ENCODE measurements around the gene SIM2.
A peak's percentile ranks its signal among the peaks of the same experiment; 100 is the strongest.

The SIM2 gene

GRCh38 chr21:36734367-36735200 is 35.7 kb downstream of the SIM2 start:
- no peak for DNase-seq (ENCODE audit: low spot score)

- no peak for DNase-seq (ENCODE audit: low spot score)
Observed at GRCh38 chr21:36735201-36735515, 36.2 kb downstream of the SIM2 start.

- DNase-seq (ENCODE audit: low spot score): no peak
Observed at GRCh38 chr21:36735724-36736320, 36.9 kb downstream of the SIM2 start.

- no peak for DNase-seq (ENCODE audit: low spot score)
Observed at GRCh38 chr21:36738489-36739126, 39.7 kb downstream of the SIM2 start.

GRCh38 chr21:36741506-36741905 is 42.6 kb downstream of the SIM2 start:
- DNase-seq (ENCODE audit: low spot score): no peak

- DNase-seq (ENCODE audit: low spot score): no peak
Observed at GRCh38 chr21:36743008-36743407, 44.1 kb downstream of the SIM2 start.

GRCh38 chr21:36743446-36743845 is 44.5 kb downstream of the SIM2 start:
- DNase-seq (ENCODE audit: low spot score): no peak

- DNase-seq (ENCODE audit: low spot score): no peak
Observed at GRCh38 chr21:36744190-36744559, 45.3 kb downstream of the SIM2 start.

GRCh38 chr21:36744560-36745231 is 45.8 kb downstream of the SIM2 start:
- DNase-seq (ENCODE audit: low spot score): no peak

GRCh38 chr21:36745459-36745858 is 46.5 kb downstream of the SIM2 start:
- no peak for DNase-seq (ENCODE audit: low spot score)

- no peak for DNase-seq (ENCODE audit: low spot score)
Observed at GRCh38 chr21:36747041-36747814, 48.3 kb downstream of the SIM2 start.

- peak; percentile 89 for DNase-seq (ENCODE audit: low spot score)
Observed at GRCh38 chr21:36747815-36748383, 49.0 kb downstream of the SIM2 start.

- peak; percentile 82 for DNase-seq (ENCODE audit: low spot score)
Observed at GRCh38 chr21:36749935-36750575, 51.1 kb downstream of the SIM2 start.

GRCh38 chr21:36750576-36750959 is 51.7 kb downstream of the SIM2 start:
- no peak for DNase-seq (ENCODE audit: low spot score)

GRCh38 chr21:36751383-36751782 is 52.5 kb downstream of the SIM2 start:
- DNase-seq (ENCODE audit: low spot score): no peak

GRCh38 chr21:36753556-36753955 is 54.6 kb downstream of the SIM2 start:
- no peak for DNase-seq (ENCODE audit: low spot score)

- DNase-seq (ENCODE audit: low spot score): no peak
Observed at GRCh38 chr21:36754241-36754898, 55.5 kb downstream of the SIM2 start.

- no peak for DNase-seq (ENCODE audit: low spot score)
Observed at GRCh38 chr21:36756527-36756926, 57.6 kb downstream of the SIM2 start.

GRCh38 chr21:36757196-36757595 is 58.3 kb downstream of the SIM2 start:
- DNase-seq (ENCODE audit: low spot score): no peak

GRCh38 chr21:36759348-36760083 is 60.6 kb downstream of the SIM2 start:
- no peak for DNase-seq (ENCODE audit: low spot score)

Measured in ecto neural progenitor cell (in vitro differentiated cells).